B cell (primary cell): ENCODE measurements around the gene MUTYH. TPM values are rescaled to one million over a fixed set of nuclear protein-coding genes. Genes with fewer than 3 reads are reported as not detected.

Experiments used
- ATAC-seq: fragments of 200-7000 bp; cut with Tn5 transposase; one replicate; pipeline ENCODE4 v1.10.0; 2021; ENCODE audit warnings: low read depth, mild to moderate bottlenecking, moderate number of reproducible peaks, moderate library complexity
- CTCF ChIA-PET: fragments of 350-600 bp; sonication (Branson Sonifier 250); formaldehyde crosslinking; loops from one replicate; lab custom pipeline; 2021; ENCODE audit warnings: antibody characterized with exemption, inconsistent platforms; lab: Charles Lee
- POLR2A ChIA-PET: fragments of 350-600 bp; sonication (Branson Sonifier 250); formaldehyde crosslinking; loops from one replicate; lab custom pipeline; 2021; ENCODE audit warnings: antibody characterized with exemption; lab: Charles Lee
- DNase-seq: peaks from one replicate; pipeline ENCODE4 v3.0.0; 2013
- H2AFZ ChIP-seq: 2 replicates; pipeline ENCODE4 v1.6.1; 2012; ENCODE audit warnings: mild to moderate bottlenecking, low read depth, low read length; ENCODE audit not compliant: insufficient read depth, poor library complexity, severe bottlenecking
- H3K27ac ChIP-seq, 2 donors: 1 replicate in 1 of 2; 2 replicates in 1 of 2; pipeline ENCODE4 v1.5.1; 2012 to 2013; ENCODE audit warnings: low read length in 2 of 2, mild to moderate bottlenecking in 2 of 2, moderate library complexity in 1 of 2
- H3K27me3 ChIP-seq, 4 experiments: fragments of 200-600 bp in 1 of 4; sonication (generic) in 1 of 4; replicated peaks in 1 of 4; 1 replicate in 2 of 4; 2 replicates in 2 of 4; pipeline versions ENCODE4 v1.6.1 to v1.7.0; 2013 to 2016; ENCODE audit warnings: low read length in 3 of 4, mild to moderate bottlenecking in 2 of 4, mixed read lengths in 1 of 4, moderate library complexity in 1 of 4; ENCODE audit not compliant: insufficient read depth in 4 of 4, control insufficient read depth in 3 of 4; ENCODE audit errors: control extremely low read depth in 1 of 4
- H3K36me3 ChIP-seq, 2 experiments: replicated peaks in 1 of 2; 1 replicate in 1 of 2; 2 replicates in 1 of 2; pipeline versions ENCODE4 v1.6.1 to v1.7.1; 2013; ENCODE audit warnings: low read length in 1 of 2; ENCODE audit not compliant: insufficient read depth in 2 of 2, control insufficient read depth in 1 of 2; ENCODE audit errors: control extremely low read depth in 1 of 2, extremely low read depth in 1 of 2
- H3K4me1 ChIP-seq, 2 donors: fragments of 200-600 bp in 1 of 2; sonication (generic) in 1 of 2; 1 replicate in 1 of 2; 2 replicates in 1 of 2; pipeline versions ENCODE4 v1.5.1 to v1.6.1; 2013 to 2017; ENCODE audit warnings: low read length in 2 of 2; ENCODE audit not compliant: control insufficient read depth in 2 of 2, insufficient read depth in 2 of 2
- H3K4me2 ChIP-seq: replicated peaks from 2 replicates; pipeline ENCODE3; 2012; ENCODE audit warnings: mild to moderate bottlenecking, low read depth, low read length; ENCODE audit not compliant: poor library complexity, severe bottlenecking
- H3K4me3 ChIP-seq, 5 experiments: fragments of 200-600 bp in 1 of 5; sonication (generic) in 1 of 5; 1 replicate in 3 of 5; 2 replicates in 2 of 5; pipeline versions ENCODE4 v1.5.1 to v1.7.0; 2011 to 2016; ENCODE audit warnings: low read length in 4 of 5, mild to moderate bottlenecking in 4 of 5, low read depth in 2 of 5, control low read depth in 1 of 5, moderate library complexity in 1 of 5; ENCODE audit not compliant: insufficient read depth in 1 of 5; ENCODE audit errors: control extremely low read depth in 1 of 5, extremely low read depth in 1 of 5
- H3K79me2 ChIP-seq: fragments of 200-600 bp; sonication (generic); one replicate; pipeline ENCODE4 v1.6.0; 2016; ENCODE audit warnings: low read length; ENCODE audit not compliant: control insufficient read depth, insufficient read depth
- H3K9ac ChIP-seq: fragments of 200-600 bp; sonication (generic); 2 replicates; pipeline ENCODE4 v1.6.1; 2017; ENCODE audit warnings: mild to moderate bottlenecking, low read length, moderate library complexity
- H3K9me3 ChIP-seq, 3 donors: one replicate each; pipeline versions ENCODE4 v1.6.1 to v1.7.1; 2013; ENCODE audit warnings: low read length in 2 of 3; ENCODE audit not compliant: control insufficient read depth in 2 of 3, insufficient read depth in 1 of 3; ENCODE audit errors: control extremely low read depth in 1 of 3
- H4K20me1 ChIP-seq: 2 replicates; pipeline ENCODE4 v1.6.0; 2012; ENCODE audit warnings: mild to moderate bottlenecking, low read length; ENCODE audit not compliant: insufficient read depth, control insufficient read depth, poor library complexity, severe bottlenecking
- H3K27ac Mint-ChIP-seq: one replicate; pipeline ENCODE4 v1.8.0; 2021; ENCODE audit warnings: mixed read lengths
- H3K27me3 Mint-ChIP-seq: one replicate; pipeline ENCODE4 v1.8.0; 2021; ENCODE audit warnings: mixed read lengths
- H3K4me1 Mint-ChIP-seq: one replicate; pipeline ENCODE4 v1.8.0; 2021; ENCODE audit warnings: mixed read lengths
- H3K4me3 Mint-ChIP-seq: one replicate; pipeline ENCODE4 v1.8.0; 2021; ENCODE audit warnings: mixed read lengths
- H3K9me3 Mint-ChIP-seq: one replicate; pipeline ENCODE4 v1.8.0; 2022; ENCODE audit warnings: mixed read lengths; ENCODE audit not compliant: insufficient read depth
- CTCF ChIP-seq: fragments of 200-600 bp; IDR thresholded peaks from one replicate; pipeline ENCODE4 v1.8.0; 2022; ENCODE audit warnings: antibody characterized with exemption, mild to moderate bottlenecking
- EZH2 ChIP-seq: IDR thresholded peaks from 2 replicates; pipeline ENCODE4 v1.6.1; 2012; ENCODE audit warnings: borderline replicate concordance, low read depth, mild to moderate bottlenecking, moderate library complexity, low read length; ENCODE audit not compliant: insufficient read depth, poor library complexity, severe bottlenecking
- WGBS: methylation state at CpG from one replicate; pipeline ENCODE4 v1.1.5; 2013; ENCODE audit warnings: missing lambda C conversion rate; ENCODE audit not compliant: insufficient coverage; 5-methylcytosine and 5-hydroxymethylcytosine counted together
- intact Hi-C: fragments of 100-400 bp; cut with micrococcal nuclease; formaldehyde crosslinking; loops from one replicate; pipeline ENCODE4 v1.10.0; 2022
- polyA plus RNA-seq: library from polyadenylated mRNA; depleted of rRNA; stranded (reverse); fragments of >200 nt; gene quantifications from 2 replicates; pipeline ENCODE4 v1.2.3, GENCODE V29; 2012
- total RNA-seq, 2 donors: library from RNA; stranded (reverse); fragments of 120-200 nt in 1 of 2; gene quantifications; 1 replicate in 1 of 2; 2 replicates in 1 of 2; pipeline versions ENCODE4 v1.2.3 to v1.2.4, GENCODE V29; 2013 to 2022

The MUTYH gene
- total and polyA plus RNA-seq, 2 donors (not counting 1 experiment from before 2014, with no cell fraction given), result 65.0 to 68.5 TPM

DNA sequence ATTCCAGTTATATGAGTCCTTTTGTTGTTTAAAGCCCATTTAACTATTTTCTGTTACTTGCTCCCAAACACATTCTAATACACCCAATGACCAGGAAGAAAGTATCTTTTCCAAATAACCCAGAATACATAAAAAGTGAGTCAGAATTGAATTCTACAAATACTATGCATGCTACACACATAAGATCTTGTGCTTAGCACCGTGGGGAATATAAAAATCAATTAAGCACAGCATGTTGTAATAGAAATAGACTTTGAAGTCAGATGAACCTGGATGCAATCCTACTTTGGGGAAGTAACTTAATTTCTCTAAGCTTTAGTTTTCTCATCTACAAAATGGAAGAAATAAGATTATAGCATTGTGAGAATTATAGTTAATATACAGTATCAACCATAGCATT, 40.5 kb upstream of the MUTYH start:
- no peak overlapping the region for H3K27ac Mint-ChIP-seq

DNA sequence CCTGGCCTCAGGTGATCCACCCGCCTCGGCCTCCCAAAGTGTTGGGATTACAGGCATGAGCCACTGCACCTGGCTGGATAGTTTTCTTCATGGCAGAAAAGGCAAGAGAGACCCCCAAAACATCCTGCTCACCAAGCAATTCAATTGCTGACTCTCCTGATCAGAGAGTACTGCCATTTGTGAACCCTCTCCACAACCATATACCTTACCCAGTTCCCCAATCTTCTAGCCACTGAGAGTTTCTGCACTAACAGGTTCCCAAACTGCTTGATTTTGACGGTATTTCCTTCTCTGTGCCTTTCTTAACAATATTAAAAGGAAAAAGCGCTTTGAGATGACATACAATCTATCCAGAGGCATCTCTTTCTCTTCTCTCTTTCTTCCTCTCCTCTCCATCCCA, 39.9 kb upstream of the MUTYH start:
- 100% methylated on average over 1 of the region's 4 CpGs for WGBS
- no peak for TF ChIP-seq EZH2
- TF ChIP-seq CTCF, result no peak
- Histone ChIP-seq H3K4me3 (no peak overlapping the region), H3K4me2 (no peak overlapping the region), H3K9ac (no peak overlapping the region), H3K27ac (no peak overlapping the region), H3K36me3 (no peaks in the 10 kb centered on the region), H3K79me2 (no peaks in the 10 kb centered on the region), H3K4me1 (peaks cover 3% of the 10 kb centered on the region in 2 donors), H4K20me1 (no peaks in the 10 kb centered on the region), H3K27me3 (no peaks in the 10 kb centered on the region), H2AFZ (no peak overlapping the region), H3K9me3 (no peaks in the 10 kb centered on the region)
- DNase-seq, result no peak
- H3K9me3 Mint-ChIP-seq, result no peaks in the 10 kb centered on the region
- ChIA-PET CTCF (interaction anchor here (2.5 kb wide), 1 partner anchor 19 kb away, joined by 11 read pairs; no protein-coding TSS in a partner anchor), POLR2A (no interaction called here)
- H3K4me1 Mint-ChIP-seq, result peaks cover 7% of the 10 kb centered on the region
- H3K27me3 Mint-ChIP-seq, result no peaks in the 10 kb centered on the region
- intact Hi-C loops, result no loop called here
- no peak for ATAC-seq
- H3K27ac Mint-ChIP-seq, result no peak overlapping the region
- H3K4me3 Mint-ChIP-seq, result no peak overlapping the region

More for the DNA sequence above, 40.5 kb upstream of the MUTYH start:
- ChIA-PET POLR2A (interaction anchor here (0.6 kb wide), 1 partner anchor 23 kb away, joined by 3 read pairs; no protein-coding TSS in a partner anchor), CTCF (no interaction called here)
- Histone ChIP-seq H3K9ac (no peak overlapping the region), H3K27ac (no peak overlapping the region), H3K9me3 (no peaks in the 10 kb centered on the region), H3K4me3 (no peak overlapping the region), H3K4me2 (no peak overlapping the region), H3K36me3 (no peaks in the 10 kb centered on the region), H3K27me3 (no peaks in the 10 kb centered on the region), H3K4me1 (no peaks in the 10 kb centered on the region), H2AFZ (no peak overlapping the region), H4K20me1 (no peaks in the 10 kb centered on the region), H3K79me2 (no peaks in the 10 kb centered on the region)
- Mint-ChIP-seq H3K4me1 (peaks cover 3% of the 10 kb centered on the region), H3K27me3 (no peaks in the 10 kb centered on the region), H3K9me3 (no peaks in the 10 kb centered on the region), H3K4me3 (no peak overlapping the region)
- intact Hi-C loops, result no loop called here
- no CpG with 5 or more reads among the region's 1 CpG for WGBS
- TF ChIP-seq CTCF, result no peak
- TF ChIP-seq EZH2, result no peak
- ATAC-seq (no peak), DNase-seq (no peak)
